ENCODE data around the gene ATL2.

DNA sequence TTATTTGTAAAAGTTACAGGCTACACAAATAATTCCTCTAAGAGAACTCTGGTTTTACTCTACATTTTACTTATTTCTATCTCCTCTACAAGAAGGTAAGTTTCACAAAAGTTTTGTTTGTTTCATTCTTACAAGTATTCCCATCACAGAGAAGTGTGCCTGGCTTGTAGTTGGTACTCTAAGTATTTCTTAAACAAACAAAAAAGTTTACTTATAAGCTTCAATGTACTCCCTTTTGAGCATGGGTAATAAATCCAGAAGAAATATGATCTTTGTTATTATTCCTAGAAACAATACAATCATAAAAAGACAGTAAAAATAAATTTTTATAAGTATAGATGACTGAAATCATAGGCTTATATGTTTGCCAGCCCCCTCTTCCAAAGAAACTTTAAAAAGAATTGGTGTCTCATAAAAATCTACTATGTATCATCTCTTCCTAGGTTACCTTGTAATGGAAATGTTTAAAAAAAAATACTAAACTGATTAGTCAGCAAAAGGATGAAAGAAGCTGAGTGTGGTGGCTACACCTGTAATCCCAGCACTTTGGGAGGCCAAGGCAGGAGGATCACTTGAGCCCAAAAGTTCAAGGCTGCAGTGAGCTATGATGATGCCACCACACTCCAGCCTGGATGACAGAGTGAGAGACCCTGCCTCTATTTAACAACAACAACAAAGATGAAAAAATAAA lies 54.7 kb downstream of the ATL2 start:
- TF ChIP-seq, protein P1, sequence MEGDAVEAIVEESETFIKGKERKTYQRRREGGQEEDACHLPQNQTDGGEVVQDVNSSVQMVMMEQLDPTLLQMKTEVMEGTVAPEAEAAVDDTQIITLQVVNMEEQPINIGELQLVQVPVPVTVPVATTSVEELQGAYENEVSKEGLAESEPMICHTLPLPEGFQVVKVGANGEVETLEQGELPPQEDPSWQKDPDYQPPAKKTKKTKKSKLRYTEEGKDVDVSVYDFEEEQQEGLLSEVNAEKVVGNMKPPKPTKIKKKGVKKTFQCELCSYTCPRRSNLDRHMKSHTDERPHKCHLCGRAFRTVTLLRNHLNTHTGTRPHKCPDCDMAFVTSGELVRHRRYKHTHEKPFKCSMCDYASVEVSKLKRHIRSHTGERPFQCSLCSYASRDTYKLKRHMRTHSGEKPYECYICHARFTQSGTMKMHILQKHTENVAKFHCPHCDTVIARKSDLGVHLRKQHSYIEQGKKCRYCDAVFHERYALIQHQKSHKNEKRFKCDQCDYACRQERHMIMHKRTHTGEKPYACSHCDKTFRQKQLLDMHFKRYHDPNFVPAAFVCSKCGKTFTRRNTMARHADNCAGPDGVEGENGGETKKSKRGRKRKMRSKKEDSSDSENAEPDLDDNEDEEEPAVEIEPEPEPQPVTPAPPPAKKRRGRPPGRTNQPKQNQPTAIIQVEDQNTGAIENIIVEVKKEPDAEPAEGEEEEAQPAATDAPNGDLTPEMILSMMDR (IDR thresholded peaks at IDR 0.05 in 4 of 5, conservative IDR thresholded peaks at IDR 0.05 in 1 of 5) = no peak
- TF ChIP-seq POLR2A (IDR thresholded peaks at IDR 0.05) = no peak

Measured in gastrocnemius medialis (tissue), 4 donors.